Measurements from ENCODE around the gene NSFL1C. TPM values are rescaled to one million over a fixed set of nuclear protein-coding genes. Genes with fewer than 3 reads are reported as not detected.

The NSFL1C gene
- total RNA-seq: 100 to 1,000 TPM in 5 of 9 donors, 10 to 100 TPM in 4; 52.5 to 491 (median 117) TPM
- 100 to 1,000 TPM in 1 of 3 donors, 10 to 100 TPM in 2; 46.1 to 510 (median 61.1) TPM for polyA plus RNA-seq
- long read RNA-seq, donor 1, transcript NSFL1C-201 (9 exons, 3,568 nt): major isoform, 84 of 136 reads
- long read RNA-seq, donor 1, partial matches to known transcripts: 47 of 136 reads
- long read RNA-seq, donor 1, other reads (novel, unspliced or antisense): 0 of 136 reads
- long read RNA-seq, donor 2, transcript NSFL1C-201 (9 exons, 3,568 nt): major isoform, 28 of 47 reads
- long read RNA-seq, donor 2, partial matches to known transcripts: 14 of 47 reads
- long read RNA-seq, donor 2, other reads (novel, unspliced or antisense): 0 of 47 reads
- long read RNA-seq, donor 3, transcript NSFL1C-201 (9 exons, 3,568 nt): major isoform, 45 of 68 reads
- long read RNA-seq, donor 3, partial matches to known transcripts: 16 of 68 reads
- long read RNA-seq, donor 3, other reads (novel, unspliced or antisense): 0 of 68 reads
- long read RNA-seq, donor 4, transcript NSFL1C-201 (9 exons, 3,568 nt): major isoform, 79 of 94 reads
- long read RNA-seq, donor 4, partial matches to known transcripts: 2 of 94 reads
- long read RNA-seq, donor 4, other reads (novel, unspliced or antisense): 10 of 94 reads
- long read RNA-seq, donor 5, transcript NSFL1C-201 (9 exons, 3,568 nt): major isoform, 124 of 142 reads
- long read RNA-seq, donor 5, partial matches to known transcripts: 4 of 142 reads
- long read RNA-seq, donor 5, other reads (novel, unspliced or antisense): 13 of 142 reads
- long read RNA-seq, donor 6, transcript NSFL1C-201 (9 exons, 3,568 nt): major isoform, 37 of 49 reads
- long read RNA-seq, donor 6, partial matches to known transcripts: 0 of 49 reads
- long read RNA-seq, donor 6, other reads (novel, unspliced or antisense): 12 of 49 reads
- long read RNA-seq, donor 7, transcript NSFL1C-201 (9 exons, 3,568 nt): major isoform, 28 of 44 reads
- long read RNA-seq, donor 7, partial matches to known transcripts: 12 of 44 reads
- long read RNA-seq, donor 7, other reads (novel, unspliced or antisense): 0 of 44 reads
- long read RNA-seq, donor 8, transcript NSFL1C-201 (9 exons, 3,568 nt): major isoform, 83 of 182 reads
- long read RNA-seq, donor 8, partial matches to known transcripts: 93 of 182 reads
- long read RNA-seq, donor 8, other reads (novel, unspliced or antisense): 0 of 182 reads
- long read RNA-seq, donor 9, transcript NSFL1C-201 (9 exons, 3,568 nt): major isoform, 30 of 49 reads
- long read RNA-seq, donor 9, partial matches to known transcripts: 18 of 49 reads
- long read RNA-seq, donor 9, other reads (novel, unspliced or antisense): 0 of 49 reads
- long read RNA-seq, donor 10, transcript NSFL1C-201 (9 exons, 3,568 nt): major isoform, 45 of 78 reads
- long read RNA-seq, donor 10, partial matches to known transcripts: 33 of 78 reads
- long read RNA-seq, donor 10, other reads (novel, unspliced or antisense): 0 of 78 reads

GRCh38 chr20:1466211-1467081 lies at the start of gene NSFL1C:
NSFL1C (minus strand) TSS chr20:1466849; CDS start chr20:1466824, 25 bp downstream.
- intact Hi-C loops (cut with DNase I): no loop called here
- no peaks in the 10 kb centered on the region for H3K27me3 ChIP-seq
- H3K9me3 ChIP-seq (replicated peaks in 1 of 3): no peaks in the 10 kb centered on the region
- peak within 1 kb of the TSS; percentile 42 to 99 (median 88) for H3K27ac ChIP-seq
- peaks cover 18 to 62% of the 10 kb centered on the region in 2 donors for H3K4me1 ChIP-seq (replicated peaks in 1 of 2)
- peak within 1 kb of the TSS; percentile 0 to 98 (median 56) for H3K4me3 ChIP-seq
- peaks cover 0 to 4% of the 10 kb centered on the region in 2 donors for H3K36me3 ChIP-seq (replicated peaks in 1 of 2)
- DNase-seq: peak; percentile 94 to 97 (median 96)
- peak; percentile 63 to 81 for TF ChIP-seq POLR2A (IDR thresholded peaks at IDR 0.05)
- peak; percentile 66 to 99 (median 82) for TF ChIP-seq CTCF (IDR thresholded peaks at IDR 0.05)
- 0 to 16% (median 1%) methylated on average over 2 to 104 of the region's 104 CpGs for WGBS, 4 donors

- H3K4me3 ChIP-seq: no peak overlapping the region
- TF ChIP-seq POLR2A (IDR thresholded peaks at IDR 0.05) (no peak), CTCF (IDR thresholded peaks at IDR 0.05) (no peak)
- H3K4me1 ChIP-seq (replicated peaks in 1 of 2): no peaks in the 10 kb centered on the region
- no peaks in the 10 kb centered on the region for H3K9me3 ChIP-seq (replicated peaks in 1 of 3)
- intact Hi-C loops (cut with DNase I): no loop called here
- no peaks in the 10 kb centered on the region for H3K36me3 ChIP-seq (replicated peaks in 1 of 2)
- H3K27me3 ChIP-seq: no peaks in the 10 kb centered on the region
- 56 to 75% (median 70%) methylated on average over 1 of the region's 1 CpG for WGBS, 4 donors
- no peak for DNase-seq
- H3K27ac ChIP-seq: no peak overlapping the region
These were observed 47.2 kb upstream of the NSFL1C start for GRCh38 chr20:1513801-1514200.

GRCh38 chr20:1509237-1509636 lies 42.6 kb upstream of the NSFL1C start:
- no peak overlapping the region for H3K4me3 ChIP-seq
- no peaks in the 10 kb centered on the region for H3K36me3 ChIP-seq (replicated peaks in 1 of 2)
- H3K4me1 ChIP-seq (replicated peaks in 1 of 2): no peaks in the 10 kb centered on the region
- 26 to 39% (median 31%) methylated on average over 9 of the region's 9 CpGs for WGBS, 4 donors
- TF ChIP-seq POLR2A (IDR thresholded peaks at IDR 0.05) (no peak), CTCF (IDR thresholded peaks at IDR 0.05) (peak in 3 of 6 experiments; percentile 16 to 18 (median 17))
- DNase-seq: no peak
- intact Hi-C loops (cut with DNase I): no loop called here
- no peaks in the 10 kb centered on the region for H3K9me3 ChIP-seq (replicated peaks in 1 of 3)
- H3K27ac ChIP-seq: no peak overlapping the region
- H3K27me3 ChIP-seq: no peaks in the 10 kb centered on the region
